Activated CD8-positive, alpha-beta memory T cell treated with anti-CD3 and anti-CD28 coated beads, Interleukin-2, amount 50 U/mL, for 4 hours (primary cell): ENCODE results near the gene SCAPER.

Source experiments
- DNase-seq: peaks from one replicate; pipeline ENCODE4 v3.0.0-alpha.2; 2020

Gene SCAPER

GRCh38 chr15:76905013-76905839 is at the start of gene SCAPER:
Gene SCAPER, minus strand, starts transcription at chr15:76905340. Its CDS starts 21,523 bp downstream, at chr15:76883817.
- peak; percentile 92 for DNase-seq

GRCh38 chr15:76954744-76955143 is 49.6 kb upstream of the SCAPER start:
- DNase-seq, result no peak

- no peak for DNase-seq
Observed at GRCh38 chr15:76953913-76954312, 48.8 kb upstream of the SCAPER start.

GRCh38 chr15:76951220-76951619 is 46.1 kb upstream of the SCAPER start:
- no peak for DNase-seq

GRCh38 chr15:76947454-76947853 is 42.3 kb upstream of the SCAPER start:
- DNase-seq, result no peak

GRCh38 chr15:76945494-76946093 is 40.5 kb upstream of the SCAPER start:
- DNase-seq, result no peak

GRCh38 chr15:76942331-76942730 is 37.2 kb upstream of the SCAPER start:
- DNase-seq, result no peak

GRCh38 chr15:76941636-76942035 is 36.5 kb upstream of the SCAPER start:
- DNase-seq, result no peak

GRCh38 chr15:76939715-76940114 is 34.6 kb upstream of the SCAPER start:
- no peak for DNase-seq

- DNase-seq, result no peak
Observed at GRCh38 chr15:76938752-76939151, 33.6 kb upstream of the SCAPER start.

- DNase-seq, result no peak
Observed at GRCh38 chr15:76936671-76937070, 31.5 kb upstream of the SCAPER start.

GRCh38 chr15:76935620-76936019 is 30.5 kb upstream of the SCAPER start:
- no peak for DNase-seq

- DNase-seq, result no peak
Observed at GRCh38 chr15:76932135-76932966, 27.2 kb upstream of the SCAPER start.

GRCh38 chr15:76931397-76932134 is 26.4 kb upstream of the SCAPER start, which contains the start of gene RCN2:
Gene RCN2, plus strand, starts transcription at chr15:76931749. Its CDS starts 93 bp downstream, at chr15:76931842.
- peak; percentile 92 for DNase-seq

GRCh38 chr15:76930831-76931396 is 25.8 kb upstream of the SCAPER start:
- no peak for DNase-seq

- no peak for DNase-seq
Observed at GRCh38 chr15:76929011-76929760, 24.0 kb upstream of the SCAPER start.

GRCh38 chr15:76928201-76928600 is 23.1 kb upstream of the SCAPER start:
- no peak for DNase-seq

- no peak for DNase-seq
Observed at GRCh38 chr15:76916369-76916768, 11.2 kb upstream of the SCAPER start.

GRCh38 chr15:76913737-76914136 is 8.6 kb upstream of the SCAPER start:
- DNase-seq, result no peak

- no peak for DNase-seq
Observed at GRCh38 chr15:76912430-76912829, 7.3 kb upstream of the SCAPER start.

- DNase-seq, result no peak
Observed at GRCh38 chr15:76905855-76906254, 715 bp upstream of the SCAPER start.
